Right renal cortex interstitium (tissue), 3 donors: ENCODE data around the gene SNX33. TPM values are rescaled to one million over a fixed set of nuclear protein-coding genes. Genes with fewer than 3 reads are reported as not detected.
"Not testable (repeated sequence)": the region's sequence is repeated elsewhere in the genome, so short reads cannot be mapped to it uniquely, and the experiment has no call there.

Source experiments
- DNase-seq, 3 donors: peaks; one replicate each; pipeline ENCODE4 v3.0.0-alpha.2; 2013; ENCODE audit warnings: low read depth in 3 of 3, low spot score in 2 of 3
- polyA plus RNA-seq, 3 donors: library from polyadenylated mRNA; unstranded; fragments of 120-200 nt; gene quantifications; one replicate each; pipeline ENCODE4 v1.2.1, GENCODE V29; 2013; ENCODE audit not compliant: insufficient read length in 3 of 3

SNX33 gene, protein sequence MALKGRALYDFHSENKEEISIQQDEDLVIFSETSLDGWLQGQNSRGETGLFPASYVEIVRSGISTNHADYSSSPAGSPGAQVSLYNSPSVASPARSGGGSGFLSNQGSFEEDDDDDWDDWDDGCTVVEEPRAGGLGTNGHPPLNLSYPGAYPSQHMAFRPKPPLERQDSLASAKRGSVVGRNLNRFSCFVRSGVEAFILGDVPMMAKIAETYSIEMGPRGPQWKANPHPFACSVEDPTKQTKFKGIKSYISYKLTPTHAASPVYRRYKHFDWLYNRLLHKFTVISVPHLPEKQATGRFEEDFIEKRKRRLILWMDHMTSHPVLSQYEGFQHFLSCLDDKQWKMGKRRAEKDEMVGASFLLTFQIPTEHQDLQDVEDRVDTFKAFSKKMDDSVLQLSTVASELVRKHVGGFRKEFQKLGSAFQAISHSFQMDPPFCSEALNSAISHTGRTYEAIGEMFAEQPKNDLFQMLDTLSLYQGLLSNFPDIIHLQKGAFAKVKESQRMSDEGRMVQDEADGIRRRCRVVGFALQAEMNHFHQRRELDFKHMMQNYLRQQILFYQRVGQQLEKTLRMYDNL
- 10 to 100 TPM; 18.9 to 20.3 (median 19.9) TPM for polyA plus RNA-seq

DNA sequence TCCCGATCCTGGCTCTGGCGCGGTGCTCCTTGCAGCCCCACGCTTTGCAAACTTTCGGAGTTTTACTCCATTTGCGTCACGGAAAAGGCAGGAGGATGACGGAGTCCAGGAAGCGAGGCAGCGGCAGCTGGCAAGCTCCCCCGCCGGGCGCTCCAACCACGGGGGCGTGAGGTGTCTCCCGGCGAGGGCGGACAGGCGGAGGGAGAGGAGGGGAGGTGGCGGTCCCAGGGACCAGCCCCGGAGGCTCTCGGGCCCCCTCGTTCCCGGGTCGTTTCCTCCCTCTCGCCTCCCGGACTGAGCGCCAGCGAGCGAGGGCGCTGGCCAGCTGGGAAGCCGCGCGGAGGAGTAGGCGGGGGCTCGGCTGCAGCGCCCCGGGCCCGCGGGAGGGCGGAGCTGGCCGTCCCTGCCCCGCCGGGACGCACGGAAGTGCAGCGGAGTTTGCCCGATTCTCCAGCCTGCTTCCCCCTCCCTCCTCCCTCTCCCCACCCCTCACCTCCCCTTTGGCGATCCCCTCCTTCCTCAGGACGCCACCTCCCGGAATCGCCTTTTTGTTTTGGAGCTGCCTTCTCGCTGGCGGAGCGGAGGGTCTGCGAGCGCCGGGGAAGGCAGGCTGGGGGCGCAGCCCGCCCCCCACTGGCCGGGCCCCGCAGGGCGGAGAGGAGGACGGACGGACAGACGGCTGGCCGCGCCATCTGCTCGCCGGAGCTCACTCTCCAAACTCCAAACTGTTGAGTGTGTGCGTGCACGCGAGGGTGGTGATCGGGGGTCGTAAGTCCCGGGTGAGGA, at the start of gene SNX33:
TSS of gene SNX33 (plus strand) at position 543 of the 786 bp plus-strand sequence. CDS start 1,191 bp downstream, outside the sequence.
- DNase-seq = peak in 2 of 3 donors; percentile 68 to 69

- no peak for DNase-seq
These were observed 49.4 kb upstream of the SNX33 start for GRCh38 chr15:75598361-75598760.

DNA sequence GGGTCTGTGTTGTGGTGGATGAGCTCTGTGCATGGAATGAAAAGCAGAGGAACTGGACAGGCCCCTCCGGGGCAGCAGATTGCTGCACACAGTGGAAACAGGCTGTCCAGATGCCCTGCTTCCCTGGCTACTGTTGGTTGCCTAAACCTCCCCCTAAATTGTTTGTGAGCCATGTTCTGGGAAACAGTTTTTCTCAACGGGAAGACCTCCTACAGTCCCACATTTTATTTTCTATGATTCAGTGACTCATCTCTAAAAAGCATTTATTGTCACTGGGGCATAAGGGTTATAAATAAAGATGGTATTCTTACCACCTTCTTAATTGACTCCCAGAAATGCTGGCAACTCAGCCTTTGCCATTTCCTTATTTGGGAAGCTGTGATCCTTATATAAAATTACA, 48.3 kb upstream of the SNX33 start:
- no peak for DNase-seq

DNA sequence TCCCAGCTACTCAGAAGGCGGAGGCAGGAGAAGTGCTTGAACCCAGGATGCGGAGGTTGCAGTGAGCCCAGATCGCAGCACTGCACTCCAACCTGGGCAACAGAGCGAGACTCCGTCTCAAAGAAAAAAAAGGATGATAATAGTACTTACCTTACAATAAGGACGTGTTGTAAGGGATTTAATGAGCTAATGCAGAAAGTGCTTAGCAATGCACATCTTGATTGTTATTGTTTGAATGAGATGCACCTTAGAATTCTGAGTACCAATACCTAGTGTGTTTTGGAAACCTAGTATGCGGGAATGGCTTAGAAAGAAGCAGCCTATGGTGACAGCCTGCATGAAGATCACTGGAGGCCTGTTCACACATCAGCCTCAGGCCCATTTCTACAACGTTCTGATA, 41.7 kb upstream of the SNX33 start:
- no peak for DNase-seq

DNA sequence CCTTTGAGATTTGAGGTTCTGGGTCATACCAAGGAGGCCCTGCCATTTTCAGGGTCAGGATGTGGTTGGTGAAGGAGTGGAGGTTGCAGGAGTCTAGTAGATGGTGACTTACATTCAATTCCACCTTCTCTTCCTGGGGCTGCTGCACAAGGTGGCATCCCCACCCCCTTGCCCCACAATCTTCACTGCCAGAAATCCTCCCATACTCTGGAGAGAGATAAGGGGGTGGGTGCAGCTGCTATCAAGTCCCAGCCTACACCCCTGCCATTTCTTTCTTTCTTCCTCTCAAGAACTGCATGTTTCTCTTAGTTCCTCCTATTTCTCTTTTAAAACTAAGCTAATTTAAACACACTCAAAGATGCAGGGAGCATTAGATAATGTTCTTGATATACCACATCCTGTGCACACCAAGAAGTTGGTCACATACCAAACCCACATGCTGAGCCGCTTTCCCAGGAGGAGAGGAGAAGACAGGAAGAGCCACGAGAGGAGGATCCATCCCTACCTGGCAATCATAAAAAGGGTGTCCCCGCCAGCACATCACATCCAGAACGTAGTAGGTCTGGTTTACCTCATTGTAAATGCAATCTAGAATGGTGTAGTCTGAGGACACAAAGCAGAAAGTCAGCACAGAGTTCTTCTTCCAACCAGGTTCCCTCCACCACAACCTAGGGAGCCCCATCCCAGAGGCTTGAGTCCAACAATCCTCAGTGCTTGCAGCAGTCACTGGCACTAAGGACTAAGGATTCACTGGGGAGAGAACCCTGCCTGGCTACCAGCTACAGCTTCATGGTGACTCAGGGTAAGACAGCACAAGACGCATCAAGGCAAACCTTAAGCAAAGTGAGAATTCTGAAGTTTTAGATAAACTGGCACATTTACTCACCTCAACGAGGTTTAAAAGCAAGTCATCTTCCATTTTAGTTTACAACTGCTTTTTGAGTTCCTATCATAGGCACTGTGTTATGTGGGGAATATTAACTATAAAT, 40.7 kb upstream of the SNX33 start:
- DNase-seq = no peak

DNA sequence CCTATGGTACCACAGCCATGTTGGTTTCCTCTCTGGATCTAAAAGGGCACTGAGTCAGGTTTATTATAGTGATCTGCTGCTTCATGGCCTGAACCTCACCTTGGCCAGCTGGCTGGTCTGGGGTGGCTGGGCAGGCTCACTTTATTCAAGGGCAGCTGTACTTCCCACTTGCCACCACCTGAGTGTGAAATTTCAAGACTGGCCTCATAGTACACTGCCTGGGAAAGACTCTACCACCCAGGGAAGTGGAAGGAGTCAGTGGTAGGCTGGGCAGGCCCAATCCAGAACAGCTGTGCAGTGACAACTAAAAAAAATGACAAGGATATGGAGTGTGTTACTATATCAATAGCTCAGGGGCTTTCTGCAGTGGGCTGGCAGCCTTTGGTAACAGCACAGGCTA, 30.9 kb upstream of the SNX33 start:
- DNase-seq = no peak

DNA sequence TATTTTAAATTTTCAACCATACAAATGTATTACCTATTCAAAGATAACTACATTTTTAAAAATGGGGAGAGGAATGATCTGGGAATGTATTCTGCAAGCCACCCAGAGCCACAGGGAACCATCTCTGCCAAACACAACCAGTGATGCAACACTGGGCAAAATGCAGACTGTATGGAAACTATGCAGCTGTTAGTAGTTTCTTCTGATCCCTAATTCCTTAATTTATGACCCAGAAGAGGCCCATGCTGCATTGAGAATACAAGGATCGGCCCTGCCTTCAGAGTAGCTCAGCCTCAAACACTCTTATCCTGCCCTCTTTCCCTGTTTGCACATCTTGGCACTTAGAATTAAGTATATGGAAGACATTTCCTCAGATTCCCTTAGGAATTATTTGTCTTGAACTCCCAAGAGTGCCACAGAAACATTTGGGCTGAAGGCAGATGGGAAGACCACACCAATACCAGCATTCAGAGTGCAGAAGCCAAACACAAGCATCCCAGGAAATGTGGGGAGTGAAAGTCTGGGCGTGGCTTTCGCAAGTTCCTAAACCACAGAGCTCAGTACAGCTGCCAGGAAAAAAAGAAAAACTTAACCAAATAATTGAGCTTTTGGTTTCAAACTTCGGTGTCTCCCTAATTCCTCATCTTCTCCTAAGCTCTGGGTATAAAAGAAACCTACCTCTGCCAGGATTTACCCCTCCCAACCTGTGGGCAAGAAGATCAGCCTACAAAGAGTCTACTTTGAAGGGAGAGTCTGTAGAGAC, 27.5 kb upstream of the SNX33 start:
- no peak for DNase-seq

DNA sequence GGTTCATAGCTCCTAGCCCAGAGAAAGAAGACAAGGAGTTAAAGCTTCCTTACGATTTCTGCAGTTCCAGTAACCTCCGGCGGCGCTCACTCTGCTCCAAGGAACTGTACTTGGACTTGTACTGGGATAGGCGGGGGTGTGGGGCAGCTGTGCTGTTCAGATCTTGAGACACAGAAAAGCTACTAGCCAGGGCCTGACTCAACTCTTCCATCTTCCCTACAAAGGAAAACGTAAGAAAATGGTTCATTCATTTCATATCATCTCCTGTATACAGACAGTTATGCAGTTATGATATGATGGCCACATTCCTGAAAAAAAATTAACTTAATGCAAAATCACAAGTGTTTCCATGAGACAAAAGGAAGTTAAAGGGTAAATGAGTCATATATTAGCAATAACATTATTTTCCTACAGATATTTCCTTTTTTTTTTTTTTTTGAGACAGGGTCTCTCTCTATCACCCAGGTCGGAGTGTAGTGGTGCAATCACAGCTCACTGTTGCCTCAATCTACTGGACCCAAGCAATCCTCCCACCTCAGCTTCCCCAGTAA, 26.8 kb upstream of the SNX33 start:
- no peak for DNase-seq

GRCh38 chr15:75622505-75622904, 25.2 kb upstream of the SNX33 start:
- DNase-seq = no peak

DNA sequence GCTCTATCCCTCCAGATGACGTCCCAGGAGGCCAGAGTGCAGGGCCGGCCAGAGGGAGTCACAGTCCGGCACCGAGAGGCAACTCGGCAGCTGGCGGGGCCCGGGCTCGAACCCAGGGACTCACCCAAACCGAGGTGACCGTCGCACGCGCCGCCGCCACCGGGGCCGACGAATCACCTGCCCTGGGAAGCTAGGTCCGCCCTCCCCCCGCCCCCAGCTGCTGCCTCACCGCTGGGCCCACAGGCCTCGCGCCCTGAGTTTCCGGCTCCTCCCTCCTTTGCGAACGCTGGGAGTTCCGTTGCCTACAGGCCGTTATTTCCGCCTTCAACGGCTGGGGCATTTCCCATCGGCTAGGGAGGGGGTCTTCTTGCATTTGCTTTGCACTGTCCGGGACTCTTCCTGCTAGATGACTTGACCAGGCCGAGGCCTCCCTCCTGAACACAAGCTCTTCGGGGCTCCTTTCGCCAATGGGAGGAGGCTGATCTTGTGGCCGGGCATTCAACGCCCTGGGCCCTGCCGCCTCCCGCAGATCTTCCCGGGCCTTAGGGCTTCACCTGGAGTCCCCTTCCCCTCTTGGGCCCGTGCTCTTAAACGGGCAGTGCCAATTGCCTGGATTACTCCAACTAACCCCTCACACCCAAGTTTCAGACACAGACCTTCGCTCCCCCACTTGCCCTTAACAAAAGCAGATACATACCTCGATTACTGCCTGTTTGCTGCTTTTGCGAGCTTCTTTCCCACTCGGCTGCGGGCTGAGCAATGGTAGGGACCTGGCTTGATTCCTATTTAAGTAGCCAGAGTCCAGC, 22.0 kb upstream of the SNX33 start, which contains the start of gene SNUPN:
TSS of gene SNUPN (minus strand) at position 184 of the 806 bp plus-strand sequence. CDS start 4,674 bp downstream, outside the sequence.
- DNase-seq = peak in 2 of 3 donors; percentile 90 to 91

DNA sequence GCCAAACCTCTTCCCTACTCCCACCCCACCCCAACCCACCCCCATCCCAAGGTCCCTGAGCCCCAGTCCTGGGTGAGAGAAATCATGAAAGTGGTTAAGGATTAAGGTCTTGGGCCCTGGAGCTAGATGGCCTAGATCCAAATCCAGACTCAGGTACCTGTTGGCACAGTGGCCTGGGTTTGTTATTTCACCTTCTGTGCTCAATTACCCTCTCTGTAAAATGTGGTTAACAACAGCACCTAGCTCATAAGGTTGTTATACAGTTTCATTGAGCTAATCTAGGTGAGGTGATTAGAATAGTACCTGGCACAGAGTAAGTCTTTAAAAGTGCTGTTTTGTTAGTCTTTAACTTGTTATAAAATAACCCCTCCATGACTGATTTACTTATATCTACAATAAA, 15.8 kb upstream of the SNX33 start:
- DNase-seq = no peak

DNA sequence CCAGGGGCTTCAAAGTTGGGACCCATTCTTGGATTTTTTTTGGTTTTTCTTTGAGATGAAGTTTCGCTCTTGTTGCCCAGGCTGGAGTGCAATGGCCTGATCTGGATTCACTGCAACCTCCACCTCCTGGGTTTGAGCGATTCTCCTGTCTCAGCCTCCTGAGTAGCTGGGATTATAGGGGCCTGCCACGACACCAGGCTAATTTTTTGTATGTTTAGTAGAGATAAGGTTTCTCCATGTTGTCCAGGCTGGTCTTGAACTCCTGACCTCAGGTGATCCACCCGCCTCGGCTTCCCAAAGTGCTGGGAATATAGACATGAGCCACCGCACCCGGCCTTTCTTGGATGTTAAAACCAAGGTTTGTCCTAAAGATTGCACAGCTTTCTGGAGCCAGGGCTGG, 13.8 kb upstream of the SNX33 start:
- DNase-seq = not testable (repeated sequence)

- DNase-seq = no peak
These were observed 11.7 kb upstream of the SNX33 start for GRCh38 chr15:75636026-75636425.

DNA sequence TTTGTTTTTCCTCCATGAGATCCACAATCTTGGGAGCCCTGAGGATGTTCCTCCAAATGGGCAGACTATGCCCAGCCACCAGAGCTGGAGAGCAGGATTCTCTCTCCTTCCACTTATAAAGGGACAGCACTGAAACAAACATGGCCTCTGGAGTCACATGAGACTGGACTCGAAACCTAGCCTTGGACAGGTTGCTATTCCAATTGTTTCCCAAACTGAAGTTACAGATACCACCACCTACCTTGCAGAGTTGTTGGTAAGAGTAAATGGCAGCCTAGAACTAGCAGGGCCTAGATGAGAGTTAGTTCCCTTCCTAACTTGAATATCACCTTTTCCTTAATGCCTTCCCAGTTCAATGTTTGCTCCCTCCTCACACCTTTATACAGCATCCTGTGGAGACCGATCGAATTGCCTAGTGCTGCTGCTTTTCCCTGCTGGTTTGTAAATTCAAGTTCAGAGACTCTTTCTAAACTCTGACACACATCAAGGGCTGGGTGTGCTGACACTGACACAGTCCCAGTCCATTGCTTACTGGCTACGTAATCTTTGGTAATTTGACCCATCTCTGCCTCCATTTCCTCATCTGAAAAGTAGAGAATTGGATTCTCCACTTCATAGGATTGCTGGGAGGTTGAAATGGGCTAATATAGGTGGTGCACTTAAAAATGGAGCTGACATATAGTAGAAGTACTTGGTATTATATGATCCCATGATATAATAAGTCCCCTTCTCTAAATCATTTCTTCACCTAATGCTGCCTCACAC, 10.3 kb upstream of the SNX33 start:
- DNase-seq = no peak

DNA sequence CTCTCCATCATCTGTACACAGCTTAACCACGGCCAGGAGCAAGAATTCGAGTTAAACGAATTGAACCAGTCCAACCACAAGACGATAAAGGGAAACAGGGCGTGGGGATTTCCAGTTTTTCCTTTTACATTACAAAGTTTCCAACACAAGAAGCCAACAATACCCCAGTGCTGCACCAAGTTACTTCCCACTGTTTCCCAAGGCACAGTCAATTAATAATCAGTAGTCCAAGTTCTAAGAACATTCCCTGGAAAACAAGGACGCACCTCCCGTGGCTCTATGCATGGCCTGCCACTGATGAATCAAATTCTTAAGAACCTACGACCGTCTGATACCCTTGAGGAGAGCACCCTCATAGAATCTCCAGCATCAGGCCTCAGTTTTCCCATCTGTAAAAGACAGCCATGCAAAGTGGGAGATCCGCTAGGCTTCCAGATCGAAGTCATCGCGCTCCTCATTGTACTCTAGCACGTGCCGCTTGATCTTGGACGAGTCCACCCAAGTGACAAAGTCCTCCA, 8.5 kb upstream of the SNX33 start:
- no peak for DNase-seq

DNA sequence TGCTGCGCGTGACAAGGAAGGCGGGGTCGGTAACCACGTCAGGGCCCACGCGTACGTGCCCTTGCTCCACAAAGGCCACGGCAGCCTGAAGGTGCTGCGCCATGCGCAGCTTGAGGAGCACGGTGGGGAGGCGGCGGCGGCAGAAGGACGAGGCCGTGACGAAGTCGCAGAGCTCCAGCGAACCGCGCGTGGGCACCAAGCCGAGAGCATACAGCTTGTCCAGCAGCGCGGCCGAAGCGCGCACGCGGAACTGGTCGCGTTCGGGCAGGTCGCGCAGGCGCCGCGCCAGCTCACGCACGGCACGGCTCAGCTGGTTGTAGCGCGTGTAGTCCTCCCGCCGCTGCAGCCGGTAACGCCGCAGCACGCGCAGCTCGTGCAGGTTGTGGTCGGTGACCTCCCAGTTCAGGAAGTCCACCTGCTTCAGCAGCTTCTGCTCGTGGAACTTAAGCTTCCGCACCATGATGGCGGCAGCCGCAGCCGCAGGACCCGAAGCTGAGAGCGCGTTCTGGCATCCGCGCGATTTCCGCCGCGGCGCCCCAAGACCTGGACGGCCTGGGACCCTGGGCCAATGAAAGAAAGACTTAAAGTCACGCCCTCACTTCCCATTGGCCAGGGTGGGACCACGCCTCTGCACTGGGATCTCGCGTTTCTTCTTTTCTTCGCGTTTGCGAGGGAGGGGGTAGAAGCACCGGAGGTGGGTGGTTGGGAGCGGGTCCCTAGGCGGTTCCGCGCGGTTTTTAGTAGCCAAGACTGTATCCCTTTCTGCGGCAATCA, 7.8 kb upstream of the SNX33 start, which contains the start of gene IMP3:
TSS of gene IMP3 (minus strand) at position 516 of the 774 bp plus-strand sequence. CDS start at position 460, 56 bp downstream.
- DNase-seq = peak; percentile 92 to 97 (median 95)
